ENCODE results near the gene SLC35F5.

GRCh38 chr2:113780472-113780871, 24.0 kb upstream of the SLC35F5 start:
- TF ChIP-seq JUNB (IDR thresholded peaks at IDR 0.05; ENCODE audit: unreplicated experiment) (no peak), CTCF (conservative IDR thresholded peaks at IDR 0.05; ENCODE audit: low read depth in 2 of 2) (no peak), EZH2 (IDR thresholded peaks at IDR 0.05; ENCODE audit: low read depth, unreplicated experiment) (no peak), POLR2AphosphoS5 (IDR thresholded peaks at IDR 0.05; ENCODE audit: low read depth) (no peak), STAT1 (IDR thresholded peaks at IDR 0.05; ENCODE audit: unreplicated experiment) (no peak)

Measured in GM23338 (cell line).